HEK293 (cell line): ENCODE results near the gene DGKH.

ENCODE experiments used
- IKZF3 ChIP-seq: fragments of 450-650 bp; IDR thresholded peaks from 2 replicates; pipeline ENCODE4 v1.5.0; 2018; ENCODE audit warnings: missing biosample characterization, mild to moderate bottlenecking, missing genetic modification characterization, moderate library complexity
- KLF1 ChIP-seq: fragments of 450-650 bp; formaldehyde crosslinking; IDR thresholded peaks from 2 replicates; pipeline ENCODE4 v1.5.1; 2016; ENCODE audit warnings: missing biosample characterization, missing genetic modification characterization
- KLF10 ChIP-seq: fragments of 450-650 bp; IDR thresholded peaks from 2 replicates; pipeline ENCODE4 v1.5.1; 2018; ENCODE audit warnings: missing biosample characterization, mild to moderate bottlenecking, missing genetic modification characterization
- KLF16 ChIP-seq: fragments of 450-650 bp; formaldehyde crosslinking; IDR thresholded peaks from 2 replicates; pipeline ENCODE4 v1.5.1; 2017; ENCODE audit warnings: missing biosample characterization, missing genetic modification characterization
- RBAK ChIP-seq: fragments of 450-650 bp; formaldehyde crosslinking; IDR thresholded peaks from 2 replicates; pipeline ENCODE4 v1.5.1; 2016; ENCODE audit warnings: missing biosample characterization, missing genetic modification characterization
- TCF7L2 ChIP-seq: IDR thresholded peaks from 2 replicates; pipeline ENCODE4 v1.6.1; 2011; ENCODE audit warnings: low read depth, mild to moderate bottlenecking, inconsistent platforms, low read length, moderate library complexity, borderline replicate concordance
- WT1 ChIP-seq: fragments of 450-650 bp; formaldehyde crosslinking; IDR thresholded peaks from 2 replicates; pipeline ENCODE4 v1.5.1; 2016; ENCODE audit warnings: missing biosample characterization, missing genetic modification characterization
- ZBTB17 ChIP-seq: fragments of 450-650 bp; formaldehyde crosslinking; IDR thresholded peaks from 2 replicates; pipeline ENCODE4 v1.5.1; 2016; ENCODE audit warnings: missing biosample characterization, missing genetic modification characterization
- ZBTB21 ChIP-seq: fragments of 450-650 bp; formaldehyde crosslinking; IDR thresholded peaks from 2 replicates; pipeline ENCODE4 v1.5.1; 2017; ENCODE audit warnings: missing biosample characterization, missing genetic modification characterization
- ZBTB7A ChIP-seq: fragments of 450-650 bp; formaldehyde crosslinking; IDR thresholded peaks from 2 replicates; pipeline ENCODE4 v1.5.1; 2016; ENCODE audit warnings: low read depth, missing biosample characterization, missing genetic modification characterization
- ZBTB8A ChIP-seq: fragments of 450-650 bp; formaldehyde crosslinking; IDR thresholded peaks from 2 replicates; pipeline ENCODE4 v1.5.1; 2016; ENCODE audit warnings: missing biosample characterization, missing genetic modification characterization
- ZFP69B ChIP-seq: fragments of 450-650 bp; formaldehyde crosslinking; IDR thresholded peaks from 2 replicates; pipeline ENCODE4 v1.5.1; 2016; ENCODE audit warnings: missing biosample characterization, missing genetic modification characterization
- ZNF114 ChIP-seq: fragments of 450-650 bp; formaldehyde crosslinking; IDR thresholded peaks from 2 replicates; pipeline ENCODE4 v1.5.0; 2017; ENCODE audit warnings: missing biosample characterization, missing genetic modification characterization
- ZNF174 ChIP-seq: fragments of 450-650 bp; formaldehyde crosslinking; IDR thresholded peaks from 2 replicates; pipeline ENCODE4 v1.5.0; 2017; ENCODE audit warnings: missing biosample characterization, mild to moderate bottlenecking, missing genetic modification characterization
- ZNF248 ChIP-seq: fragments of 450-650 bp; formaldehyde crosslinking; IDR thresholded peaks from 2 replicates; pipeline ENCODE4 v1.5.1; 2017; ENCODE audit warnings: missing biosample characterization, missing genetic modification characterization
- ZNF311 ChIP-seq: fragments of 450-650 bp; formaldehyde crosslinking; IDR thresholded peaks from 2 replicates; pipeline ENCODE4 v1.5.1; 2017; ENCODE audit warnings: missing biosample characterization, missing genetic modification characterization, borderline replicate concordance
- ZNF416 ChIP-seq: fragments of 450-650 bp; formaldehyde crosslinking; IDR thresholded peaks from 2 replicates; pipeline ENCODE4 v1.5.1; 2016; ENCODE audit warnings: missing biosample characterization, missing genetic modification characterization
- ZNF473 ChIP-seq: fragments of 450-650 bp; formaldehyde crosslinking; IDR thresholded peaks from 2 replicates; pipeline ENCODE4 v1.5.1; 2017; ENCODE audit warnings: missing biosample characterization, missing genetic modification characterization
- ZNF514 ChIP-seq: fragments of 450-650 bp; formaldehyde crosslinking; IDR thresholded peaks from 2 replicates; pipeline ENCODE4 v1.5.1; 2016; ENCODE audit warnings: missing biosample characterization, missing genetic modification characterization
- ZNF530 ChIP-seq: fragments of 450-650 bp; formaldehyde crosslinking; IDR thresholded peaks from 2 replicates; pipeline ENCODE4 v1.5.1; 2016; ENCODE audit warnings: low read depth, missing biosample characterization, missing genetic modification characterization
- ZNF701 ChIP-seq: fragments of 450-650 bp; formaldehyde crosslinking; IDR thresholded peaks from 2 replicates; pipeline ENCODE4 v1.5.1; 2016; ENCODE audit warnings: missing biosample characterization, missing genetic modification characterization
- ZNF777 ChIP-seq: fragments of 450-650 bp; formaldehyde crosslinking; IDR thresholded peaks from 2 replicates; pipeline ENCODE4 v1.5.1; 2017; ENCODE audit warnings: missing biosample characterization, missing genetic modification characterization, borderline replicate concordance
- ZNF785 ChIP-seq: fragments of 450-650 bp; formaldehyde crosslinking; IDR thresholded peaks from 2 replicates; pipeline ENCODE4 v1.5.1; 2016; ENCODE audit warnings: missing biosample characterization, missing genetic modification characterization
- ZSCAN30 ChIP-seq: fragments of 450-650 bp; IDR thresholded peaks from 2 replicates; pipeline ENCODE4 v1.5.1; 2018; ENCODE audit warnings: missing biosample characterization, mild to moderate bottlenecking, missing genetic modification characterization, moderate library complexity
- TF ChIP-seq, protein P1 (sequence below): fragments of 450-650 bp; formaldehyde crosslinking; IDR thresholded peaks from 2 replicates; pipeline ENCODE4 v1.5.1; 2016; ENCODE audit warnings: missing biosample characterization, missing genetic modification characterization
- TF ChIP-seq, protein P2 (sequence below): fragments of 450-650 bp; IDR thresholded peaks from 2 replicates; pipeline ENCODE4 v1.5.1; 2018; ENCODE audit warnings: missing biosample characterization, mild to moderate bottlenecking, missing genetic modification characterization
- TF ChIP-seq, protein P3 (sequence below): fragments of 450-650 bp; formaldehyde crosslinking; IDR thresholded peaks from 2 replicates; pipeline ENCODE4 v1.5.1; 2016; ENCODE audit warnings: missing biosample characterization, missing genetic modification characterization
- TF ChIP-seq, protein P4 (sequence below): fragments of 450-650 bp; formaldehyde crosslinking; conservative IDR thresholded peaks from 2 replicates; pipeline ENCODE4 v1.5.1; 2016; ENCODE audit warnings: low read depth, missing biosample characterization, missing genetic modification characterization

The DGKH gene

DNA sequence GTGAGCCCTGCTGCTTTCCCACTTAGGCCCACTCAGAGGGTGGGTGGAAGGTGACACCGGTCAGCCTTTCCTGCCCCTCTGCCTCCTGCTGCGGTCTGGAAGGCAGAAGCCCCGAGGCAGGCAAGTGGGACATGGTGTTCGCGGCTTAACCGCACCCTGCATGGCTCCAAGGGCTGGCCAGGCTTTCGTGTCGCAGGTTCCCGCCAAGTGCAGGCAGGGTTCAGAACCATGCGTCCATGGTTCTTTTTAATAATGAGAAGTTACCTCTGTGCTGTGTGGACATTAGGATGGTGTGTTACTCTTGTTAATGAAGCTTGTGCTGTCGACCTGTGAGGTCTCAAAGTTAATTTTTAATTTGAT, 986 bp downstream of the DGKH start (continued):
- TF ChIP-seq ZNF248 (tag by site-specific recombination) (no peak), ZNF514 (tag by site-specific recombination) (no peak), ZFP69B (tag by site-specific recombination) (0 out of 2 replicates have a peak, but pooled peaks have one; percentile 36), ZBTB17 (tag by site-specific recombination) (peak; percentile 7; the same call in 1 of the 2 replicates), KLF16 (tag by site-specific recombination) (no peak), IKZF3 (tag by site-specific recombination) (0 out of 2 replicates have a peak, but pooled peaks have one; percentile 41), ZNF473 (tag by site-specific recombination) (no peak), WT1 (tag by site-specific recombination) (no peak), ZBTB7A (no peak), ZBTB8A (tag by site-specific recombination) (peak; percentile 34), ZNF416 (no peak), ZNF311 (no peak), KLF1 (tag by site-specific recombination) (no peak), RBAK (tag by site-specific recombination) (no peak), ZNF530 (tag by site-specific recombination) (no peak), ZNF785 (tag by site-specific recombination) (no peak), ZSCAN30 (tag by site-specific recombination) (peak; percentile 23; the same call in 1 of the 2 replicates), ZNF114 (tag by site-specific recombination) (no peak), ZBTB21 (tag by site-specific recombination) (no peak), KLF10 (tag by site-specific recombination) (0 out of 2 replicates have a peak, but pooled peaks have one; percentile 19), ZNF174 (tag by site-specific recombination) (no peak), ZNF701 (tag by site-specific recombination) (no peak), ZNF777 (tag by site-specific recombination) (no peak), TCF7L2 (no peak)
- TF ChIP-seq, protein P1, sequence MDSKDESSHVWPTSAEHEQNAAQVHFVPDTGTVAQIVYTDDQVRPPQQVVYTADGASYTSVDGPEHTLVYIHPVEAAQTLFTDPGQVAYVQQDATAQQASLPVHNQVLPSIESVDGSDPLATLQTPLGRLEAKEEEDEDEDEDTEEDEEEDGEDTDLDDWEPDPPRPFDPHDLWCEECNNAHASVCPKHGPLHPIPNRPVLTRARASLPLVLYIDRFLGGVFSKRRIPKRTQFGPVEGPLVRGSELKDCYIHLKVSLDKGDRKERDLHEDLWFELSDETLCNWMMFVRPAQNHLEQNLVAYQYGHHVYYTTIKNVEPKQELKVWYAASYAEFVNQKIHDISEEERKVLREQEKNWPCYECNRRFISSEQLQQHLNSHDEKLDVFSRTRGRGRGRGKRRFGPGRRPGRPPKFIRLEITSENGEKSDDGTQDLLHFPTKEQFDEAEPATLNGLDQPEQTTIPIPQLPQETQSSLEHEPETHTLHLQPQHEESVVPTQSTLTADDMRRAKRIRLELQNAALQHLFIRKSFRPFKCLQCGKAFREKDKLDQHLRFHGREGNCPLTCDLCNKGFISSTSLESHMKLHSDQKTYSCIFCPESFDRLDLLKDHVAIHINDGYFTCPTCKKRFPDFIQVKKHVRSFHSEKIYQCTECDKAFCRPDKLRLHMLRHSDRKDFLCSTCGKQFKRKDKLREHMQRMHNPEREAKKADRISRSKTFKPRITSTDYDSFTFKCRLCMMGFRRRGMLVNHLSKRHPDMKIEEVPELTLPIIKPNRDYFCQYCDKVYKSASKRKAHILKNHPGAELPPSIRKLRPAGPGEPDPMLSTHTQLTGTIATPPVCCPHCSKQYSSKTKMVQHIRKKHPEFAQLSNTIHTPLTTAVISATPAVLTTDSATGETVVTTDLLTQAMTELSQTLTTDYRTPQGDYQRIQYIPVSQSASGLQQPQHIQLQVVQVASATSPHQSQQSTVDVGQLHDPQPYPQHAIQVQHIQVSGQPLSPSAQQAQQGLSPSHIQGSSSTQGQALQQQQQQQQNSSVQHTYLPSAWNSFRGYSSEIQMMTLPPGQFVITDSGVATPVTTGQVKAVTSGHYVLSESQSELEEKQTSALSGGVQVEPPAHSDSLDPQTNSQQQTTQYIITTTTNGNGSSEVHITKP: no peak
- TF ChIP-seq, protein P2, sequence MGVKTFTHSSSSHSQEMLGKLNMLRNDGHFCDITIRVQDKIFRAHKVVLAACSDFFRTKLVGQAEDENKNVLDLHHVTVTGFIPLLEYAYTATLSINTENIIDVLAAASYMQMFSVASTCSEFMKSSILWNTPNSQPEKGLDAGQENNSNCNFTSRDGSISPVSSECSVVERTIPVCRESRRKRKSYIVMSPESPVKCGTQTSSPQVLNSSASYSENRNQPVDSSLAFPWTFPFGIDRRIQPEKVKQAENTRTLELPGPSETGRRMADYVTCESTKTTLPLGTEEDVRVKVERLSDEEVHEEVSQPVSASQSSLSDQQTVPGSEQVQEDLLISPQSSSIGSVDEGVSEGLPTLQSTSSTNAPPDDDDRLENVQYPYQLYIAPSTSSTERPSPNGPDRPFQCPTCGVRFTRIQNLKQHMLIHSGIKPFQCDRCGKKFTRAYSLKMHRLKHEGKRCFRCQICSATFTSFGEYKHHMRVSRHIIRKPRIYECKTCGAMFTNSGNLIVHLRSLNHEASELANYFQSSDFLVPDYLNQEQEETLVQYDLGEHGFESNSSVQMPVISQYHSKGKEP: no peak
- TF ChIP-seq, protein P3, sequence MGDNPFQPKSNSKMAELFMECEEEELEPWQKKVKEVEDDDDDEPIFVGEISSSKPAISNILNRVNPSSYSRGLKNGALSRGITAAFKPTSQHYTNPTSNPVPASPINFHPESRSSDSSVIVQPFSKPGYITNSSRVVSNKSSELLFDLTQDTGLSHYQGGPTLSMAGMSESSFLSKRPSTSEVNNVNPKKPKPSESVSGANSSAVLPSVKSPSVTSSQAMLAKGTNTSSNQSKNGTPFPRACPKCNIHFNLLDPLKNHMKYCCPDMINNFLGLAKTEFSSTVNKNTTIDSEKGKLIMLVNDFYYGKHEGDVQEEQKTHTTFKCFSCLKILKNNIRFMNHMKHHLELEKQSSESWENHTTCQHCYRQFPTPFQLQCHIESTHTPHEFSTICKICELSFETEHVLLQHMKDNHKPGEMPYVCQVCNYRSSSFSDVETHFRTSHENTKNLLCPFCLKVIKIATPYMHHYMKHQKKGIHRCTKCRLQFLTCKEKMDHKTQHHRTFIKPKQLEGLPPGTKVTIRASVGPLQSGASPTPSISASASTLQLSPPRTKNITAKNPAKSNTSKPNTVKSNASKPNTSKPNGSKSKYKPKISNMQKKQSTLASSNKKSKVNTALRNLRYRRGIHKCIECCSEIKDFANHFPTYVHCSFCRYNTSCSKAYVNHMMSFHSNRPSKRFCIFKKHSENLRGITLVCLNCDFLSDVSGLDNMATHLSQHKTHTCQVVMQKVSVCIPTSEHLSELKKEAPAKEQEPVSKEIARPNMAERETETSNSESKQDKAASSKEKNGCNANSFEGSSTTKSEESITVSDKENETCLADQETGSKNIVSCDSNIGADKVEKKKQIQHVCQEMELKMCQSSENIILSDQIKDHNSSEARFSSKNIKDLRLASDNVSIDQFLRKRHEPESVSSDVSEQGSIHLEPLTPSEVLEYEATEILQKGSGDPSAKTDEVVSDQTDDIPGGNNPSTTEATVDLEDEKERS: no peak
- TF ChIP-seq, protein P4, sequence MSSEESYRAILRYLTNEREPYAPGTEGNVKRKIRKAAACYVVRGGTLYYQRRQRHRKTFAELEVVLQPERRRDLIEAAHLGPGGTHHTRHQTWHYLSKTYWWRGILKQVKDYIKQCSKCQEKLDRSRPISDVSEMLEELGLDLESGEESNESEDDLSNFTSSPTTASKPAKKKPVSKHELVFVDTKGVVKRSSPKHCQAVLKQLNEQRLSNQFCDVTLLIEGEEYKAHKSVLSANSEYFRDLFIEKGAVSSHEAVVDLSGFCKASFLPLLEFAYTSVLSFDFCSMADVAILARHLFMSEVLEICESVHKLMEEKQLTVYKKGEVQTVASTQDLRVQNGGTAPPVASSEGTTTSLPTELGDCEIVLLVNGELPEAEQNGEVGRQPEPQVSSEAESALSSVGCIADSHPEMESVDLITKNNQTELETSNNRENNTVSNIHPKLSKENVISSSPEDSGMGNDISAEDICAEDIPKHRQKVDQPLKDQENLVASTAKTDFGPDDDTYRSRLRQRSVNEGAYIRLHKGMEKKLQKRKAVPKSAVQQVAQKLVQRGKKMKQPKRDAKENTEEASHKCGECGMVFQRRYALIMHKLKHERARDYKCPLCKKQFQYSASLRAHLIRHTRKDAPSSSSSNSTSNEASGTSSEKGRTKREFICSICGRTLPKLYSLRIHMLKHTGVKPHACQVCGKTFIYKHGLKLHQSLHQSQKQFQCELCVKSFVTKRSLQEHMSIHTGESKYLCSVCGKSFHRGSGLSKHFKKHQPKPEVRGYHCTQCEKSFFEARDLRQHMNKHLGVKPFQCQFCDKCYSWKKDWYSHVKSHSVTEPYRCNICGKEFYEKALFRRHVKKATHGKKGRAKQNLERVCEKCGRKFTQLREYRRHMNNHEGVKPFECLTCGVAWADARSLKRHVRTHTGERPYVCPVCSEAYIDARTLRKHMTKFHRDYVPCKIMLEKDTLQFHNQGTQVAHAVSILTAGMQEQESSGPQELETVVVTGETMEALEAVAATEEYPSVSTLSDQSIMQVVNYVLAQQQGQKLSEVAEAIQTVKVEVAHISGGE (tag by site-specific recombination): no peak
